ENCODE results near the gene CELA2B.
"Not testable (repeated sequence)": the region's sequence is repeated elsewhere in the genome, so short reads cannot be mapped to it uniquely, and the experiment has no call there.

Gene CELA2B

DNA sequence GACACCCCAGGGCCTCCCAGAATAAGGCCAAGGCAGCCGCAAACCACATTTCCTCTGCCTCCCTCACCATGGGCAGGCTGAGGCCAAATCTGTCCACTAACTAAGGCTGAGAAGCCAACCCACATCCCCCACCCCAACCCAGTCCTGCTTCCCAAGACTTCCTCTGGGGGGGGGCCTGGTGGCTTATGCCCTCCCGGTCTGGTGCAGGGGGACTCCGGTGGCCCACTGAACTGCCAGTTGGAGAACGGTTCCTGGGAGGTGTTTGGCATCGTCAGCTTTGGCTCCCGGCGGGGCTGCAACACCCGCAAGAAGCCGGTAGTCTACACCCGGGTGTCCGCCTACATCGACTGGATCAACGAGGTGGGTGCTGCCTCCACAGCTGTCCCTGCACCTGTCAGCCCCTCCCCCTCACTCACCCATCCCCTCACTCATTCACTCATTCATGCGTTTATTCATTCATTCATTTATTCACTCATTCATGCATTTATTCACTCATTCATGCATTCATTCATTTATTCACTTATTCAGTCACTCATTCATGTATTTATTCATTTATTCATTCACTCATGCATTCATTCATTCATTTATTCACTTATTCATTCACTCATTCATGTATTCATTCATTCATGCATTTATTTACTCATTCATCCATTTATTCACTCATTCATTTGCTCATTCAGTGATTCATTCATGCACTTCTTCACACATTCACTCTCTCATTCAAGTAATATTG is 30.3 kb upstream of the CELA2B start:
- DNase-seq (ENCODE audit: low read depth in 2 of 2): no peak

- DNase-seq (ENCODE audit: low read depth in 2 of 2): no peak
These were observed 29.7 kb upstream of the CELA2B start for GRCh38 chr1:15446212-15446611.

- DNase-seq (ENCODE audit: low read depth in 2 of 2): no peak
These were observed 26.9 kb upstream of the CELA2B start for GRCh38 chr1:15448877-15449462.

DNA sequence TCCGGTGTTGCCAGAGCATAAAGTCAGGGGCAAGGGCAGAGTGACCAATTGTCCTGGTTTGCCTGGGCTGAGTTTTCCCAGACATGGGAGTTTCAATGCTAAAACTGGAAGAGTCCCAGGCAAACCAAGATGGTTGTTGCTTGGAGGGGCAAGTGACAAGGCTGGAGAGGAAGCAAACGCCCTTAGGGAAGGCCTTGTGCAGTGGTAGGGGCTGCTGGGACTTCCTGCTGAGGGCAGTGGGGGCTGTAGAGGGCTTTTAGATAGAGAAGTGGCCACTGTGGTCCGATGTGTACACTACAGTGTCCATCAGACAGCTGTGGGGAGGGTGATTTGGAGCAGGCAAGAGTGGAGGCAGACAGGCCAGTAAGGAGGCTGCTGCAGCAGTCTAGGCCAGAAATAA is 26.3 kb upstream of the CELA2B start:
- no peak for DNase-seq (ENCODE audit: low read depth in 2 of 2)

DNA sequence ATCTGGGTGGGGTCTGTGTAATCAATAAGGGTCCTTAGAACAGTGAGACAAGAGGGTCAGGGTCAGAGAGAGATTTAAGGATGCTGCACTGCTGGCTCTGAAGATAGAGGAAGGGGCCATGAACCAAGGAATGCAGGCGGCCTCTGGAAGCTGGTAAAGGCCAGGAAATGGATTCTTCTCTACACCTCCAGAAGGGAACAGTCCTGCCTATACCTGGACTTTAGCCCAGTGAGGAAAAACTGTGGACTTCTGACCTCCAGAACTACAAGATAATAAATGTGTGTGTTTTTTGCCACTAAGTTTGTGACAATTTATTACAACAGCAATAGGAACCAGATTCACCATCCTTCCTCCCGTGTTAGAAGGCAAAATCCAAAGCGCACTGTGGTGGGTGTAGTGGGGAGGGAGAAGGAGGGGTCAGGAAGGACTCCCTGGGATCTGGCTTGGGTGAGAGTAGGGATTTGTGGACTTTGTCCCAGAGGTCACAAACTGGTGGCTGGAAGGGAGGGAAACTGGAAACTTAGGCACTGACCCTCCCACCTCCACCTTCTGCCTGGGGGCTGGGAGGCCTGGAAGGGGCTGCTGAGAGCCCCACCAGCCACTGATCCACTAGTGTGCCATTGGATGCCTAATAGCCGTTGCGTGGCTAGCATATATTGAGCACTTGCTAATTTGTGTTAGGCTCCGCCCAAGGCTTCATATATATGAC is 24.7 kb upstream of the CELA2B start:
- no peak for DNase-seq (ENCODE audit: low read depth in 2 of 2)

DNA sequence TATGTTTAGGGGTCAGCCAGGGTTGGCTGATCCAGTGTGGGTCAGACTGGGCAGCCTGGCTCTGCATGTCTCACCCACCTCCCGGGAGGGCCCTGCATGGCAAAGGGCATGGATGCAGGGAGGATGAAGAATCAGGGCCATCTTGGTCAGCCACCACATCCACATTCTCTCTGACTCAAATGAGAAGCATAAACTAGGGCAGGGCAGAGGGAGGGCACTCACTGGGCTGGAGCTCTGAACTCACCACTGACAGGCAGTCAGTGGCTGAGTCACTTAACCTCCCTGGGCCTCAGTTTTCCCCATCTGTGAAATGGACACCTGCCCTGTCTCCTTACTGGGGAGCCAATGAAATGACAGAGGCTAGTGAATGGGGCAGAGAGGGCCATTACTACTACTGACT is 23.7 kb upstream of the CELA2B start:
- DNase-seq (ENCODE audit: low read depth in 2 of 2): no peak

DNA sequence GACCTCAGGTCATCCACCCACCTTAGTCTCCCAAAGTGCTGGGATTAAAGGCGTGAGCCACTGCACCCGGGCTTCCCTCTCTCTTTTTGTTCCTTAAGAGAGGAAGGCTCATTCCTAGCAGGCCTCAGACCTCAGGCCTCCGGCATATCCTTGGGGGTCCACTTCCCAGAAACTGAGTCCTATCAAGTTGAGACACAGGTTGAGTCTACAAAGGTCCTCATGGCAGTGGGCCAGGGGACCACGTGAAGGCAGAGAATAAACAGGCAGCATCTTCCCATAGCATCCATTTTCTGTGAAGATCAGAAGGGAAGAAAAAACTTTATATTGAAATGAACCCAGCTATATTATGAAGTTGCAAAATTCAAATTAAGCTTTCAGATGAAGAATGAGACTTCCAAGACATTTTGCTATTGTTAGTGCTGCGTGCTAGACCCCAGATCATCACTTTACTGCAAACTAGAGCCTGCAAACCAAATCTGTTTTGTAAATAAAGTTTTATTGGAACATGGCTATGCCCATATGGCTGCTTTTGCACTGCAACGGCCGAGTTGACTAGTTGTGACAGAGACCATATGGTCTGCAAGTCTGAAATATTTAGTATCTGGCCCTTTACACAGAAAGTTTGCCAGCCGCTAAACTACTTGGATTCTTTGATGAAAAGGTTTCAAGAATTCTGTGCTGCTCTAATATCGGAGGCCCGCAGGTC is 22.9 kb upstream of the CELA2B start:
- no peak for DNase-seq (ENCODE audit: low read depth in 2 of 2)

DNA sequence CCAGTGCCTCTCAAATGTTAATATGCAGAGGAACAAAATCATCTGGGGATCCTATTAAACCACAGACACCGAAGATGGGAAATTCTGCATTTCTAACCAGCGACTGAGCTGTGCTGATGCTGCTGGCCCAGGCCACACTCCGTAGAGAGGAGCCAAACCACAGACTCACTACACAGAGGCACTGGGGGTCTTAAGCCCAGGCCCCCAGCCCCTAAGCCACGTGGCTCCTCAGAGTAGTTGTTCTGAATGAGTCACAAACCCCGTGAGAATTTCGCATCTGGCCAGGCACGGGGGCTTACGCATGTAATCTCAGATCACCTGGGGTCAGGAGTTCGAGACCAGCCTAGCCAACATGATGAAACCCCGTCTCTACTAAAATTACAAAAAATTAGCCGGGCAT is 22.2 kb upstream of the CELA2B start:
- DNase-seq (ENCODE audit: low read depth in 2 of 2): no peak

DNA sequence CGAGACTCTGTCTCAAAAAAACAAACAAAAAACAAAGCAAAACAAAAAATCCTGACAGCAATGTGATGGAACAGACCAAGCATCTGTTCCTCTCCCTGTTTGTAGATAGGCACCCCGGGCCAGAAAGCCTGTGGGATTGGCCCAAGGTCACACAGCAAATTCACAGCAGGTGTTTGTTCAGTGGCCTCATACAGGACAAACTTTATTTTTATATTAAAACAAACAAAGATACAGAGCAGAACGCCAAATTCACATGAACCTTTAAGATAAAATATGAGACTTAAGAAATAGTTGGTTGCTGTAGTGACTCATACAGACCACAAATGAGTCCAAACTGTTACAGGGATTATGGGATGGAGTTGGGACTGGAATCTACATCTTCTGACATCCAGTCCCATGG is 21.6 kb upstream of the CELA2B start:
- no peak for DNase-seq (ENCODE audit: low read depth in 2 of 2)

DNA sequence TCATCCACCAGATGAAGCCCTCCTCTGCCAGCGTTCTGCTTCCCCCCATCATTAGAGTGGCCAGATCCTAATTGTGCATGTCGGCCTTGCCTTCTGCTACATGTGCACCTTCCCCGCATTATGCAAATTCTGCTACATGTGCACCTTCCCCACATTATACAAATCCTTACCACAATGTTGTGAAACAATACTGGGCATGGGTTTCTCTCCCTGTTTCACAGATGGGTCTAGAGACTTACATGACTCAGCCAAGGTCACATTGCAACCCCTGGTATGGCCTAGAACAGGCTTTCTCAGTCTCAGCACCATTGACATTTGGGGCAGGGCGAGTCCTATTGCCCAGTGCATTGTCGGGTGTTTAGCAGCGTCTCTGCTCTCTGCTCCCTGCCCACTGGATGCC is 20.4 kb upstream of the CELA2B start:
- DNase-seq (ENCODE audit: low read depth in 2 of 2): no peak

- no peak for DNase-seq (ENCODE audit: low read depth in 2 of 2)
These were observed 19.5 kb upstream of the CELA2B start, which contains the start of gene CELA2A for GRCh38 chr1:15456313-15456954. TSS of gene CELA2A (plus strand) at chr1:15456732. CDS start at chr1:15456754, 22 bp downstream.

GRCh38 chr1:15457585-15457984 is 18.3 kb upstream of the CELA2B start:
- no peak for DNase-seq (ENCODE audit: low read depth in 2 of 2)

DNA sequence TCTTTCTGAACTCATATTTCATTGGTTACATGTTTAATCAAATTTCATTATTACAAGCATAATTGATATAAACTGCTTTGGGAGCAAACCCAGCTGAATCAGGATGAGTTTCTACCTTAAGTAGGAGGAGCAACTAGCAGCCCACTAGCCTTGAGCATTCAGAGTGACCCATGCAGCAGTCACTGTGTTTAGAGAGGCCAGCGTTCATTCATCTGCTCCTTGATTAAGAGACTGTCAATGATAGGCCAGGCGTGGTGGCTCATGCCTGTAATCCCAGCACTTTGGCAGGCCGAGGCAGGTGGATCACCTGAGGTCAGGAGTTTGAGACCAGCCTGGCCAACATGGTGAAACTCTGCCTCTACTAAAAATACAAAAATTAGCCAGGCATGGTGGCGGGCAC is 17.5 kb upstream of the CELA2B start:
- DNase-seq (ENCODE audit: low read depth in 2 of 2): not testable (repeated sequence)

- no peak for DNase-seq (ENCODE audit: low read depth in 2 of 2)
These were observed 15.9 kb upstream of the CELA2B start for GRCh38 chr1:15459771-15460707.

GRCh38 chr1:15460708-15461095 is 15.2 kb upstream of the CELA2B start:
- DNase-seq (ENCODE audit: low read depth in 2 of 2): no peak

- not testable (repeated sequence) for DNase-seq (ENCODE audit: low read depth in 2 of 2)
These were observed 12.7 kb upstream of the CELA2B start for GRCh38 chr1:15463064-15463800.

DNA sequence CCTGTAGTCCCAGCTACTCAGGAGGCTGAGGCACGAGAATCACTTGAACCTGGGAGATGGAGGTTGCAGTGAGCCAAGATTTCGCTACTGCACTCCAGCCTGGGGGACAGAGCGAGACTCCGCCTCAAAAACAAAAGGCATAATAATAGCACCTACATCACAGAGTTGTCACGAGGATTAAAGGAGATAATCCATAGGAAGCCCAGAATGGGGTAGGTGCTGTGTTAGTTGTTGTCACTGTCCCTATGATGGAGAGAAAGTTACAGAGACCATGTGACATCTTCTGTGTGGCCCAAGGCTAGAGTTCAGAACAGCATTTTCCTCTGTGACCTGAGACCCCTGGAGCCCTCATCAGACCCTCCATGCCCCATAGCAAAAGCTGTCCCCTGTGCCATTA is 12.0 kb upstream of the CELA2B start:
- not testable (repeated sequence) for DNase-seq (ENCODE audit: low read depth in 2 of 2)

DNA sequence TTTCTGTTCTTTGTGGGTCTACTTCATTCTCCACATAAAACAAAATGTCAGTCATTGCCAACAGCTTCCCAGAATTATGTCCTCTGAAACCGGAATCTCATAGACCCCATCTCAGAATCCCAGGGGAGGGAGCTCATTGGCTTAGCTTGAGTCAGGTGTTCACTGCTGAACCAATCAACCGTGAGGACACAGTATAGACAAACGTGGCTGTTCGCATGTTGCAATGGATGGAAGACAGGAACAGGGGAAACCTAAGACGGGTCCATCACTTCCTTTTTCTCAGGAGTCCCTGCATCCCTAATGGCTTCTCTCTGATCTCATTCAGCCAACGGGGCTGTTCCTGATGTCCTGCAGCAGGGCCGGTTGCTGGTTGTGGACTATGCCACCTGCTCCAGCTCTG is 10.2 kb upstream of the CELA2B start:
- DNase-seq (ENCODE audit: low read depth in 2 of 2): no peak

DNA sequence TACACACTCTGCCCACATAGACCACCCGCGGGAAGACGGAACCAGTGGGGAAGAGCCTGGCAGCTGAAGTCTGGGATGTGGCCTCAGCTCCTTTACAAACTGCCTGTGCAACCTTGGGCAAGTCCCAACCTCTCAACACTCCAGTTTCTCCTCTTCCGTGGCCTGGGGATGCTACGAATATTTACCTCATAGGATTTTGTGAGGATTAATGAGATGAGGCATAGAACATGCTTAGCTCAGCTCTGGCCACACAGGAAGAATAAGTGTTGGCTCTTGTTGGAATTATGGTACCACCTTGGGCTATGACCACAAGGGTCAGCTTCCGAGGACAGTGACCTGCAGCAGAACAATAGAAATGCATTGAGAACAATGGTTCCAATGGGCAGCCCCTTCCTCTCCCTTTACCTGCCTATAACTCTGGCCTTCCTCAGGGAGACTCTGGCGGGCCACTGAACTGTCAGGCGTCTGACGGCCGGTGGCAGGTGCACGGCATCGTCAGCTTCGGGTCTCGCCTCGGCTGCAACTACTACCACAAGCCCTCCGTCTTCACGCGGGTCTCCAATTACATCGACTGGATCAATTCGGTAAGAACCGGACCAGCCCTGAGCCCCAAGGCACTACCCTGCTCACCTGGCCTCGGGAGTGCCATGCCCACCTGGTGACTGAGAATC is 8.8 kb upstream of the CELA2B start:
- DNase-seq (ENCODE audit: low read depth in 2 of 2): not testable (repeated sequence)

GRCh38 chr1:15468145-15468544 is 7.8 kb upstream of the CELA2B start:
- no peak for DNase-seq (ENCODE audit: low read depth in 2 of 2)
